HepG2 (cell line): ENCODE results near the gene CCDC87. TPM values are rescaled to one million over a fixed set of nuclear protein-coding genes. Genes with fewer than 3 reads are reported as not detected.
A peak's percentile ranks its signal among the peaks of the same experiment; 100 is the strongest.

Source experiments
- EP300 ChIP-seq, 3 experiments: sonication (generic) in 1 of 3; formaldehyde crosslinking in 1 of 3; IDR thresholded peaks; 2 replicates each; pipeline versions ENCODE4 v1.5.1 to v1.6.1; 2011 to 2020; ENCODE audit warnings: low read depth in 2 of 3, low read length in 2 of 3, borderline replicate concordance in 1 of 3, improper control_type of control experiment in 1 of 3, mild to moderate bottlenecking in 1 of 3, missing genetic modification reagents in 1 of 3, moderate library complexity in 1 of 3
- IRF9 ChIP-seq: sonication (generic); formaldehyde crosslinking; IDR thresholded peaks from 2 replicates; pipeline ENCODE4 v1.8.0; 2022; ENCODE audit warnings: missing genetic modification reagents, mild to moderate bottlenecking, borderline replicate concordance
- KAT2B ChIP-seq: fragments of 150-350 bp; IDR thresholded peaks from 2 replicates; pipeline ENCODE4 v1.6.1; 2014; ENCODE audit warnings: low read depth, low read length, borderline replicate concordance
- MXD1 ChIP-seq: sonication (generic); formaldehyde crosslinking; IDR thresholded peaks from 2 replicates; pipeline ENCODE4 v1.4.0; 2020; ENCODE audit warnings: mild to moderate bottlenecking, missing genetic modification reagents
- RNF2 ChIP-seq: fragments of 450-650 bp; conservative IDR thresholded peaks from 2 replicates; pipeline ENCODE4 v1.6.1; 2016; ENCODE audit warnings: low read depth
- SAFB2 ChIP-seq: sonication (generic); formaldehyde crosslinking; IDR thresholded peaks from 2 replicates; pipeline ENCODE4 v1.5.1; 2020; ENCODE audit warnings: missing genetic modification reagents, low read depth, mild to moderate bottlenecking, borderline replicate concordance
- TARDBP ChIP-seq: sonication (generic); formaldehyde crosslinking; IDR thresholded peaks from 2 replicates; pipeline ENCODE4 v1.8.0; 2022; ENCODE audit warnings: mild to moderate bottlenecking, missing genetic modification reagents
- TMF1 ChIP-seq: sonication (generic); formaldehyde crosslinking; IDR thresholded peaks from 2 replicates; pipeline ENCODE4 v1.8.1; 2022; ENCODE audit warnings: low read depth, missing genetic modification reagents
- UBTF ChIP-seq: sonication (generic); formaldehyde crosslinking; IDR thresholded peaks from 2 replicates; pipeline ENCODE4 v1.4.0; 2020; ENCODE audit warnings: mild to moderate bottlenecking, missing genetic modification reagents
- ZBTB25 ChIP-seq: IDR thresholded peaks from 2 replicates; pipeline ENCODE4 v1.6.1; 2018; ENCODE audit warnings: missing genetic modification reagents
- ZNF136 ChIP-seq: sonication (generic); formaldehyde crosslinking; IDR thresholded peaks from 2 replicates; pipeline ENCODE4 v1.8.1; 2022; ENCODE audit warnings: low read depth, mild to moderate bottlenecking, moderate library complexity, missing genetic modification reagents
- ZNF333 ChIP-seq: sonication (generic); formaldehyde crosslinking; IDR thresholded peaks from 2 replicates; pipeline ENCODE4 v1.4.0; 2020; ENCODE audit warnings: mild to moderate bottlenecking, missing genetic modification reagents, borderline replicate concordance
- polyA plus RNA-seq, 8 experiments: library from polyadenylated mRNA; depleted of rRNA in 3 of 8; stranded (reverse) in 7 of 8; unstranded in 1 of 8; fragments of >200 nt; fragmentation: Illumina TruSeq in 4 of 8; extraction: Trizol in 4 of 8; gene quantifications; 2 replicates each; pipeline versions ENCODE4 v1.2.1 to v1.2.3, GENCODE V29; 2011 to 2016; ENCODE audit warnings: low read depth in 4 of 8, missing spikeins in 1 of 8, mixed read lengths in 1 of 8; ENCODE audit not compliant: insufficient read depth in 1 of 8
- total RNA-seq, 5 experiments: library from RNA; depleted of rRNA; stranded (reverse); fragments of >200 nt; fragmentation: Illumina TruSeq; extraction: Trizol; gene quantifications; 2 replicates each; pipeline ENCODE4 v1.2.3, GENCODE V29; 2016; ENCODE audit warnings: low read depth in 1 of 5
- TF ChIP-seq, protein P1 (sequence below): sonication (generic); formaldehyde crosslinking; IDR thresholded peaks from 2 replicates; pipeline ENCODE4 v1.5.0; 2020; ENCODE audit warnings: mild to moderate bottlenecking, low read depth, missing genetic modification reagents, borderline replicate concordance
- TF ChIP-seq, protein P2 (sequence below): sonication (generic); formaldehyde crosslinking; IDR thresholded peaks from 2 replicates; pipeline ENCODE4 v1.4.0; 2020; ENCODE audit warnings: missing genetic modification reagents, borderline replicate concordance
- TF ChIP-seq, protein P3 (sequence below): sonication (generic); formaldehyde crosslinking; IDR thresholded peaks from 2 replicates; pipeline ENCODE4 v1.5.0; 2020; ENCODE audit warnings: missing genetic modification reagents

CCDC87 gene
- total and polyA plus RNA-seq, 2 of the 13 experiments (the other 11 are each of a cell fraction or from before 2014, with no cell fraction given), result 0.05 to 0.42 TPM

GRCh38 chr11:66617155-66617834, 24.4 kb upstream of the CCDC87 start (continued):
- TF ChIP-seq, protein P1, sequence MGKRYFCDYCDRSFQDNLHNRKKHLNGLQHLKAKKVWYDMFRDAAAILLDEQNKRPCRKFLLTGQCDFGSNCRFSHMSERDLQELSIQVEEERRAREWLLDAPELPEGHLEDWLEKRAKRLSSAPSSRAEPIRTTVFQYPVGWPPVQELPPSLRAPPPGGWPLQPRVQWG (CRISPR knock-in tag), result no peak
- TF ChIP-seq EP300 (IDR thresholded peaks at IDR 0.05; ENCODE audit: low read depth in 2 of 2, low read length in 2 of 2) (no peak), EP300 (CRISPR knock-in tag; IDR thresholded peaks at IDR 0.05; ENCODE audit: borderline replicate concordance) (no peak), TMF1 (0 out of 2 replicates have a peak, but pooled peaks have one; percentile 25), TARDBP (CRISPR knock-in tag) (peak; percentile 58; the same call in 1 of the 2 replicates), ZNF136 (CRISPR knock-in tag) (0 out of 2 replicates have a peak, but pooled peaks have one; percentile 19), KAT2B (no peak), SAFB2 (no peak), UBTF (CRISPR knock-in tag) (peak; percentile 36; the same call in 1 of the 2 replicates), ZBTB25 (CRISPR knock-in tag) (no peak), ZNF333 (CRISPR knock-in tag) (no peak), IRF9 (CRISPR knock-in tag) (peak; percentile 5; the same call in 1 of the 2 replicates), RNF2 (no peak), MXD1 (CRISPR knock-in tag) (no peak)
- TF ChIP-seq, protein P2, sequence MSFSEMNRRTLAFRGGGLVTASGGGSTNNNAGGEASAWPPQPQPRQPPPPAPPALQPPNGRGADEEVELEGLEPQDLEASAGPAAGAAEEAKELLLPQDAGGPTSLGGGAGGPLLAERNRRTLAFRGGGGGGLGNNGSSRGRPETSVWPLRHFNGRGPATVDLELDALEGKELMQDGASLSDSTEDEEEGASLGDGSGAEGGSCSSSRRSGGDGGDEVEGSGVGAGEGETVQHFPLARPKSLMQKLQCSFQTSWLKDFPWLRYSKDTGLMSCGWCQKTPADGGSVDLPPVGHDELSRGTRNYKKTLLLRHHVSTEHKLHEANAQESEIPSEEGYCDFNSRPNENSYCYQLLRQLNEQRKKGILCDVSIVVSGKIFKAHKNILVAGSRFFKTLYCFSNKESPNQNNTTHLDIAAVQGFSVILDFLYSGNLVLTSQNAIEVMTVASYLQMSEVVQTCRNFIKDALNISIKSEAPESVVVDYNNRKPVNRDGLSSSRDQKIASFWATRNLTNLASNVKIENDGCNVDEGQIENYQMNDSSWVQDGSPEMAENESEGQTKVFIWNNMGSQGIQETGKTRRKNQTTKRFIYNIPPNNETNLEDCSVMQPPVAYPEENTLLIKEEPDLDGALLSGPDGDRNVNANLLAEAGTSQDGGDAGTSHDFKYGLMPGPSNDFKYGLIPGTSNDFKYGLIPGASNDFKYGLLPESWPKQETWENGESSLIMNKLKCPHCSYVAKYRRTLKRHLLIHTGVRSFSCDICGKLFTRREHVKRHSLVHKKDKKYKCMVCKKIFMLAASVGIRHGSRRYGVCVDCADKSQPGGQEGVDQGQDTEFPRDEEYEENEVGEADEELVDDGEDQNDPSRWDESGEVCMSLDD (CRISPR knock-in tag), result no peak
- TF ChIP-seq, protein P3, sequence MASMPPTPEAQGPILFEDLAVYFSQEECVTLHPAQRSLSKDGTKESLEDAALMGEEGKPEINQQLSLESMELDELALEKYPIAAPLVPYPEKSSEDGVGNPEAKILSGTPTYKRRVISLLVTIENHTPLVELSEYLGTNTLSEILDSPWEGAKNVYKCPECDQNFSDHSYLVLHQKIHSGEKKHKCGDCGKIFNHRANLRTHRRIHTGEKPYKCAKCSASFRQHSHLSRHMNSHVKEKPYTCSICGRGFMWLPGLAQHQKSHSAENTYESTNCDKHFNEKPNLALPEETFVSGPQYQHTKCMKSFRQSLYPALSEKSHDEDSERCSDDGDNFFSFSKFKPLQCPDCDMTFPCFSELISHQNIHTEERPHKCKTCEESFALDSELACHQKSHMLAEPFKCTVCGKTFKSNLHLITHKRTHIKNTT, result no peak
